Stimulated activated CD4-positive, alpha-beta T cell treated with anti-CD3 and anti-CD28 coated beads, Interleukin-2, amount 100 ng/mL, for 4 hours (primary cell): ENCODE measurements around the gene CRADD.
"Not testable (repeated sequence)": the region's sequence is repeated elsewhere in the genome, so short reads cannot be mapped to it uniquely, and the experiment has no call there.

ENCODE experiments used
- DNase-seq: peaks from one replicate; pipeline ENCODE4 v3.0.0-alpha.2; 2020; ENCODE audit warnings: low read depth

CRADD gene

DNA sequence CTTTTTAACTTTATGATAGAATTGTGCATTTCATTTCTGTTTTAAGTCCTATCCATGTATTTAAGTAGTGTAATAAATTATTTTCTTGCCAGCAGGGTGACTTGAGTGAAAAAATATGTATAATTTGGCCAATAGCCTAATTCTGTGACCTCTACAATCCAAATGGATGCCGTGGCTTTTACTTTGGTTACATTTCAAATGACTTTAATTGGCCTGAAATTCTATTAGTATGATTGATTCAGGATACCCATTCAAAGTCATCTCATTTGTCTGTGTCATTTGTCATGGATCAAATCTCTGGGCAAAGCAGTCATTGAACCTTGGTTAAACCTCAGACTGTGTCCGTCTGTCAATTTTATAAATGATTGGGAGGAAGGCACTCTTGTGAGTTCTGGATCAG is 29.6 kb downstream of the CRADD start:
- DNase-seq: no peak

DNA sequence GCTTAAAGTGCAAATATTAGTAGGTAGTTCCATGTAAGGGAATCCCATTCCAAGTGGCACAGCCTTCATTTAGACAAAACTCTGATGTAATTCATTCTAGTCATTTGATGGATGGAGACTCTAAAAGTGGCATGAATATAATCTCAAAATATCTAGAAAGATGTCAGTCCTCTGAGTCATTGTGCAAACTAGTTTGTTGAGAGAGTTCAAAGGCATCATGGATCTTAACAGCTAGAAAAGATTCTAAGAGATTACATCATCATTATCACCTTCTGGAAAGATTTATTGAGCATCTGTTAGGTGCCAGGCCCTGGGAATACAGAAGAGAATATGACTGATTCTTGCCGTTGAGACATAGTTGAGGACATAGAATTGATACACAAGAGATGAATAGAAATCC is 30.7 kb downstream of the CRADD start:
- DNase-seq: no peak

DNA sequence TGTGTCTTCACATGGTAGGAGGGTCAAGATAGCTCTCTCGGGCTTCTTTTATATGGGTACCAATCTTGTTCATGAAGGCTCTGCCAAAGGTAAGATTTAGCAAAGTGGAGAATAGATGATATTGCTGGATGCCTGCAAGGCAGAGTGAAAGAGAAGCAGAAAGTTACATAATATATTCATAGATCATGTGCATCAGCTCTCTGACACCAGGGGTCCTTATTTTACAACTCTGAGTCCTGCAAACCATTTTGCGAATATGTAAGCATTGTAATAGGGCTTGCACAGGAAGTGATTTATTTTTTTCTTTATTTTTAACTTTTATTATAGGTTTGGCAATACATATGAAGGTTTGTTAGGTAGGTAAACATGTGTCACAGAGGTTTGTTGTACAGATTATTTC is 31.8 kb downstream of the CRADD start:
- no peak for DNase-seq

DNA sequence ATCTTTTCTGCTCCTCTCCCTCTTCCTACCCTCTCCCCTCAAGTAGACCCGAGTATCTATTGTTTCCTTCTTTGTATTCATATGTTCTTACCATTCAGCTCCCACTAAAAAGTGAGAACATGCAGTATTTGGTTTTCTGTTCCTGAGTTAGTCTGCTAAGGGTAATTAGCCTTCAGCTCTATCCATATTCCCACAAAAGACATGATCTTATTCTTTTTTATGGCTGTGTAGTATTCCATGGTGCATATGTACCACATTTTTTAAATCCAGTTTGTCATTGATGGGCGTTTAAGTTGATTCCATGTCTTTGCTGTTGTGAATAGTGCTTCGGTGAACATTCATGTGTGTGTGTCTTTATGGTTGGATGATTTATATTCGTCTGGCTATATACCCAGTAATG is 32.2 kb downstream of the CRADD start:
- DNase-seq: no peak

DNA sequence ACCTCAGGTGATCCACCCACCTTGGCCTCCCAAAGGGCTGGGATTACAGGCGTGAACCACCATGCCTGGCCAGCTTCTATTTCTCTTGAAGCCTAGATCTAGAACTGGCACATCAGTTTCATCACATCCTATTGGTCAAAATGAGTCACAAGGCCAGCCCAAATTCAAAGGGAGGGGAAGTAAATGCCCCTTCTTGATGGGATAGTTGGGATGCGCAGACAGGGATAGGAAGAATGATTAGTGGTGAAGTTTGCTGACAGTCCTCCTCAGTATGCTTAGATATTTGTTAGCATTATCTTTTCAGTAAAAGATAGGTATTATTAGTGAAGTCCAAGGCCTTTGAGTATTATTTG is 33.4 kb downstream of the CRADD start:
- DNase-seq: no peak

DNA sequence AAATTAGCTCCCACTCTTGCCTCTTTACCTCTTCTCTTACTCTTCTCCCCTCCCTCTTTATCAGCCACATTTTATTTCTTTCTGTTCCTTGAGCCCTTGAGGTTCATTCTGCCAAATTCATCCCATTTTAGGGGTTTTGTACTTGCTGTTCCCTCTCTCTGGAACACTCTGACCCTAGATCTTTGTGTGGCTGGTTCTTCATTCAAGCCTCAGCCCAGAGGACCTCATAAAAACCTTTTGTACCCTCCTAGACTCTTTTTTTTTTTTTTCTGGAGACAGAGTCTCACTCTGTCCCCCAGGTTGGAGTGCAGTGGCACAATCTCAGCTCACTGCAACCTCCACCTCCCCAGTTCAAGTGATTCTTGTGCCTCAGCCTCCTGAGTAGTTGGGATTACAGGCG is 34.3 kb downstream of the CRADD start:
- not testable (repeated sequence) for DNase-seq

DNA sequence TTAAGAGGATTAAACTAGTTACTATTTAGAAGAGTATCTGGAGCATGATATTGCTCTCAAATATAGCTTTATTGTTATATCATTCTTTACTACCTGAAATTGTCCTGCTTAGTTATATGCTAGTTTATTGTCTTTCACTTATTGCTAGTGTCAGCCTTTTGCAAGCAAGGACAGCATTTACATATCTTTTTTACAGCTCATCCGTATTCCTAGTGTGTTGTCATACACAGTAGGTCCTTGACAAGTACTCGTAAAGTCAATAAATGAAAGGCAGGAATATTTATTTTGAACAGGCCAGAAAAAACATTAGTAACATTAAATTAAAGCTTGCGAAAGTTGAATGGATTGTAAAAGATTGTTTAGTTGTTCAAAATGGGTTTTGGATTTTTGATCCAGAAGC is 35.0 kb downstream of the CRADD start:
- DNase-seq: no peak

DNA sequence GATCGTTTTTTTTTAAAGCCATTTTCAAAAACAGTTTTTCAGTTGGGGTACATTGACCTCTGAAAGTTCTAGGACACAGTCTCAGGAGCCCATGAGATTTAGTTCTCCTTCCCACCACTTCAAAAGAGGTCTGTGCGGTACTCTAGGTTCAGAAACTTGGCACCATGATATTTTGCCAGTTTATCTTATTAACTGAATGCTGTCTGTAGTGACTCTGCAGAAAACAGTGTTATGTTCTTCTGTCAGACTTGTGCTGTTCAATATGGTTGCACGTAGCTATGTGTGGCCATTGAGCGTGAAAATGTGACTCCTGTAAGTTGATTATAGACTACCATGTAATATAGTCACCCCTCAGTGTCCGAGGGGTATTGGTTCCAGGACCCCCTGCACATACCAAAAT is 35.9 kb downstream of the CRADD start:
- DNase-seq: no peak

DNA sequence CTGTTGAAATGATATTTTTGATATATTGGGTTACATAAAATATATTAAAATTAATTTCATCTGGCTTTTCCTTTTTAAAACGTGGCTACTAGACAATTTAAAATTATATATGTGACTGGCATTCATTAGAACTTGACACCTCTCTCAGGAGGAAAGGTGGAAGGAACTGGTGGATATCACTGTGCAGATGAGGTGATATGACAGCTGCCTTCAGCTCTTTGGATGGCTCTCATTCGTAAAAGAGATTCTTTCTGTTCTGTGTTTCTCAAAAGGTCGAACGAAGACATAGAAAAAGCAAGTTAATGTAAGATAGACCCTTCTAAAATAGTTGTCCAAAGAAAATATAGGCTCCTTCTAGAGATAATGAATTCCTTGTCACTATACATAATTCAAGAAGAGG is 36.6 kb downstream of the CRADD start:
- no peak for DNase-seq

DNA sequence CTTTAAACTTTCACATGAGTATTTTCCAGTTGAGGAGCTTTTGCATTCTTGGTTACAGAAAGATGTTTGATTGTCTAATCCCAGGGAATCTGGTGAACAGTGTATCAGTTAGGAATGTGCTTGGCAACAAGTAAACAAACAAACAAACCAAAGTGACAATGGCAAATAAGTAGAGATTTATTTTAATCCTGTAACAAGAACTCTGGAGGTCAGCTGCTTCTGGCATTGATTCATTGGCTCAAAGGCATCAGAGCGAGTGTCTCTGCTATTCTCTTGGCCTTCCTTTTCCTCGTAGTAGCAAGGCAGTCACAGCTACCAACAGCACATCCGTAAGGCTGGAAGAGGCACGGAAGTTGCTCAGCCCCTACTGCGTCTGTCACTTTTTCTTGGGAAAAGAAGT is 37.2 kb downstream of the CRADD start:
- no peak for DNase-seq

DNA sequence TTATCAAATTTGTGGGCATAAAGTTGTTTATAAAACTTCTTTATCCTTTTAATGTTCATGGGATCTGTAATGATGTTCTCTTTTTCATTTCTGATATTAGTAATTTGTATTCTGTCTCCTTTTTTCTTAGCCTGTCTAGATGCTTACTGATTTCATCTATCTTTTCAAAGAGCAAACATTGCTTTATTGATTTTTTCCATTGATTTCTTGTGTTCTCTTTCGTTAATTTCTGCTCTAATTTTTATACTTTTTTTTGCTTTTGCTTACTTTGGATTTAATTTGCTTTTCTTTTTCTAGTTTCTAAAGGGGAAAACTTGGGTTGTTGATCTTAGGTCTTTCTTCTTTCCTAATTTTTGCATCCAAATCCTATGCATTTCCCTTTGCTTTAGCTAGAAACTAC is 42.5 kb downstream of the CRADD start:
- no peak for DNase-seq

DNA sequence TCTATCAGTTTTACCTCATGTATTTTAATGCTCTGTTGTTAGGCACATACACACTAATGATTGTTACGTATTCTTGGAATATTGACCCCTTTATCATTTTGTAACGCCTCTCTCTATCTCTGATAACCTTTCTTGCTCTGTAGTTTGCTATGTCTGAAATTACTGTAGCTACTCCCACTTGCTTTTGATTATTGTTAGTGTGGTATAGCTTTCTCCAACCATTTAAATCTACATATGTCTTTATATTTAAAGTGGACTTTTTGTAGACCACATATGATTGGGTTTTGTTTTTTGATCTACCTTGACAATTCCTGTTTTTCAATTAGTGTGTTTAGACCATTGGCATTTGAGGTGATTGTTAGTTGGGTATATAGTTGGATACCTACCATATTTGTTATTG is 43.4 kb downstream of the CRADD start:
- DNase-seq: no peak

DNA sequence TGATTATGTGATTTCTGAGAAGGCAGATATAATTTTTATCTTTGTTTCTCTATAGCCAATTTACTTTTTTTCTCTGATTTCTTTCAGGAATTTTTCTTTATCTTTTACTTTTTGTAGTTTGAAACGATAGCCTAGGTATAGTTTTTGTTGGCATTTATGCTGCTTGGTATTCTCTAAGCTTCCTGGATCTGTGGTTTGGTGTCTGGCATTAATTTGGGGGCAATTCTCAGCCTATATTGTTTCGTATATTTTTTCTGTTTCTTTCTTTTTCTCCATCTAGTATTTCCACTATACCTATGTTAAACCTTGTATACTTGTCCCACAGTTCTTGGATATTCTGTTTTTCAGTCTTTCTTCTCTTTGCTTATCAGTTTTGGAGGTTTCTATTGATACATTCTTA is 45.0 kb downstream of the CRADD start:
- DNase-seq: no peak

DNA sequence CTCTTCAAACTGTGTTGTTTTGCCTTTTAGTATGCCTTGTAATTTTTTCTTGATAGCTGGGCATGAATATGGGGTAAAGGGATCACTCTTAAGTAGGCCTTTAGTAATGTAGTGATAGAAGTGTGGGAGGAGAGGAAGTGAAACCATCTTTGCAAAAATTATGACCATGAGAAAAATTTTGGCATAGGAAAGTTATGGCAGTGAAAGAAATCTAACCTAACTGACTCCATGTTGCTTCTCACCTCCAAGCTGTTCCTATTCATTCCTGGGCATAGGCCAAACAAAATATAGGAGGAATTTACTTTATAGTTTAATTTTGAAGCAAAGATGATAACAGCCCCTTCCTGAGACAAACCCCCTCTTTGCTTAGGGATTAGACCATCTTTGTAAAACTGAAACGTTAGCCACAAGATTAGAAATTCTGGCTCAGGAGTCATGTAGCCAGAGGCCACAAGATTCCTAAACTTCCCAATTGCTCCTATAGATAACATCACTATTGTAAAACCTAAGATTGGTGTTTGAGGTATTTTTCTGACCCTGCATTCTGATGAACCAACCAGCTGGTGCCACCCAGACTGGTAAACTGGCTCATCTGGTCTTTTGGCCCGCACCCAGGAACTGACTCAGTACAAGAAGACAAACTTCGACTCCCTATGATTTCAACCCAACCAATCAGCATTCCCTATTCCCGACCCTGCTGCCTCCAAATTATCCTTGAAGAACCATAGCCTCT is 45.8 kb downstream of the CRADD start:
- no peak for DNase-seq

DNA sequence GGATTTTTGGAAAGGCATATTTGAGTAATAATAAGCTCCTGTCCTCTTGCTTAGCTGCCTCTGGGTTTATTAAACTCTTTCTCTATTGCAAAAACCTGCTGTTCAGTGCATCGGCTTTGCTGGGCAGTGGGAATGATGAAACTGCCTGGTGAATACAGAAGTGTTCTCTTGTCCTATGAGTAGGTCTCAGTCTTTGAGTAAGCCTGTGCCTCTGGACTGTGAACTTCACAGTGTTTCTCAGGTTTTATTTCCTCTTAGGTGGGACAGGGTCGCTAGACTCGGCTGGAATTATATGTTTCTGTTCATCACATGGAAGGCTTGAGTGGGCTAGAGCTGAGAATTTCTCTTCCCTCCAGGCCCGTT is 46.4 kb downstream of the CRADD start:
- no peak for DNase-seq

DNA sequence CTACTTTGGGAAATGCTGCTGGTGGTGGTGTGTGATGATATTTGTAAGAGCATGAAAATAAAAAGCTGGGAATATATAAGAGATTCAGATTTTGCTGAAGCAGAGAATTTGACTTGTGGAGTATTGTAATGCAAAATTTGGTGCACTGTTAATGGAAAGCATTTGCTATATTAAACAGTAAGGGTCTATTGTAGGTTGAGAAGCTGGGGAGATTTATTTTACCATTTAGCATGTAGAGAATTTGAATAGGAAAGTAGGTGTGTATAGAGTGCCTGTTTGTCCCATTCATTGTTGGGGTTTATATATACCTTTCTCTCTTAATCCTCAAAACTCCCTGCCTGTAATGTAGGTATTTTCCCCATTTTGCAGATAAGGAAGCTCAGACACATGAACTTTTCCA is 48.4 kb downstream of the CRADD start:
- DNase-seq: no peak

DNA sequence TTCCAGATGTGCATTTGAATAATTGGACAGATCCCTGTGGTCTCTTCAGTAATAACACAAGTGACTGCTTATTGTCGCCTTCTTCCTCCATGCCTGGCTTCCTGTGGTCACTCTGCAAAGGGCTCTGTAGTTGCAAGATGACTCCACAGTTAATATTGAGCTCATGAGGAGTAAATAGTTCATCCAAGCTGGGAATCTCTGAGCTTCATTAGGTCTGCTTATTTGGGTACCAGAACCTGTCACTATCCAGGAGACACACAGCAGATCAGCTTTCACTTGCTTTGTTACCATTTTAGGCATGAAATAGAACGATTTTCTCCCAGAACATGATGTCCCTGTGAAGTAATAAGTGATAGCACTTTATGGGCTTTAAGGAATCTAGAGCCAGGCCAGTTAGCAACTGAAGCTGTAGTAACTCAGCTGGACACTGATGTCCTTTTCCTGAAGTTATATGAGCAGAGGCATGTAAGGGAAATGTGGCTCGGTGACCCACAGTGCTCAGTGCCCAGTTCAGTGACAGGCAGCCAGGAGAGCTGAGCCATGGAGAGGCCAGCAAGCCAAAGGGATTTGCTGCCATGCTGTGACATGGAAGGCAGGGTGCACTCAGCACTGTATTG is 50.1 kb downstream of the CRADD start:
- no peak for DNase-seq

DNA sequence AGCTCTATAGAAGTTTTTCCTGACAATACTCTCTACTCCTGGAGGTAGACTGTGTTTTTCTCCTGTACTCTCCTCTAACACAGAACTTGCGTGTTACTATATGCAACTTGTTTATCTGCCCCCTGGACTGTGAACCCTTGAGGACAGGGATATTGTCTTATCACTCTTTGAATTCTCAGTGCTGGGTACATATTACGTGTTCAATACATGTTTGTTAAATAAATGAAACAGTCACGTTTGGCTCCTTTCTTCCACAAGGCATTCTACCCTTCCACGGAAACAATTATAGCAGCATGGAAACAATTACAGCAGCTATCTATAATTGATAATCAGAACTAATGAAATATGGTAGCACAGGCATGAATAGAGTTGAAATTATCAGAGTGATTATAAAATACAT is 50.7 kb downstream of the CRADD start:
- DNase-seq: no peak

DNA sequence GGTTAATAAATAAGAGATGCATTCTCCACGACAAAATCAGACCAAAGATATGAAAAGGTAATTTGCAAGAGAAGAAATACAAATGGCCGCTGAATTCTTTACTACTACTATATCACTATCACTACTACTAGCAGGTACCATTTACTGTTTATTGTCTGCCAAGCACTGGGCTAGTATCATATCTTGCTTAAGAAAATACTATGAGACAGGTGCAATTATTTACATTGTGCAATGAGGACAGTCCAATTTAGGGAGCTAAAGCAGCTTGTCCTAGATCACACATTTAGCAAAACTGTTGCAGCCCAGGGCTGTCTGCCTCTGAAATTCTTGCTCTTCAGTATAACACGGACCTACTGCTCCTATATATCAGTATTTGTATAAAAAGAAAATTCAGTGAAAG is 52.8 kb downstream of the CRADD start:
- no peak for DNase-seq

DNA sequence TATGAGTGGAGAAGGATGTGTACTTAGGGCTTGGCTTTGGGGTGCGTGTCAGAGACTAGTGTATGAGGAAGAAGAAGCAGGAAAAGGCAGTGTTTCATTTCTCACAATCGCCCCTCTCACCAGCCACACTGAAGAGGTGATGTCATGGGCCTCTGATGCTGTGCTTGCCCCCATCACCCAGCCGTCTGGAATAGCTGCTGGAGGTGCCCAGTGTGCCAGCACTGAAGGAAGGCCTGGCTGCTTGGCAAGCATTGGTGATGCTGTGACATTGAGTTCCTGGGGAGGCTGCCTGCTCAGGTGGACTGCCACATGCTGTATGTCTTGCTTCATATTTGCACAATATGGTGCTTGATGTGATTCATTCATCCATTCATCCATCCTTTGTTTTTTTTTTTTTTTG is 56.2 kb downstream of the CRADD start:
- DNase-seq: no peak

DNA sequence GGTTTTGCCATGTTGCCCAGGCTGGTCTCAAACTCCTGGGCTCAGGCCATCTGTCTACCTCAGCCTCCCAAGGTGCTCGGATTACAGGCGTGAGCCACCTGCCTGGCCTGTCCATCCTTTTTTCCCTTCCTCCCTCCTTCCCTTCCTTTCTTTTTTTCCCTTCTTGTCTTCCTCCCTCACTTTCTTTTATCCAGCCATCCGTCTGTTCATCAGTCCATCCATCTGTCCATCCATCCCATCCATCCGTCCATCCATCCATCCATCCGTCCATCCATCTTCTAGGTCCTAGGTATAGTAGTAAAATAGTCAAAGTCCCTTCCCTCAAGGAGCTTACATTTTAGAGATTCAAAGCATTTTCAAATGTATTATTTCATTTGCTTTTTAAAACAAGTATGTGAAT is 56.8 kb downstream of the CRADD start:
- no peak for DNase-seq

DNA sequence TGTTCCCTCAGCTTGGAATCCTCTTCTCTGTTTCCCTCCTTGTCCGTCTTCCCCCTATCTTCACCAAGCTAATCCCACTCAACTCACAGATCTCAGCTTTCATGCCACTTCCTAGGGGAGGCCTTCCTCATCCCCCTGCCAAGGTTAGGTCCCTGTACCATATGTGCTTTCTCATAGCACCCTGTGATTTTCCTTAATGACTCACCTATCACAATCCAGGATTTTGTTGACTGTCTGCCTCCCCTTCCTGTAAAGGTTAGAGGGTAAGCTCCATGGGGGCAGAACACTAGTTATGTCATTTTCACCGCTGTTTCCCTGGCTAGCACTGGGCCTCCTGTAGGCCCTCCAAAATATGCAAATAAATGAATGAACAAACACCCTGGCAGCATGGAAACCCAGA is 57.6 kb downstream of the CRADD start:
- no peak for DNase-seq

DNA sequence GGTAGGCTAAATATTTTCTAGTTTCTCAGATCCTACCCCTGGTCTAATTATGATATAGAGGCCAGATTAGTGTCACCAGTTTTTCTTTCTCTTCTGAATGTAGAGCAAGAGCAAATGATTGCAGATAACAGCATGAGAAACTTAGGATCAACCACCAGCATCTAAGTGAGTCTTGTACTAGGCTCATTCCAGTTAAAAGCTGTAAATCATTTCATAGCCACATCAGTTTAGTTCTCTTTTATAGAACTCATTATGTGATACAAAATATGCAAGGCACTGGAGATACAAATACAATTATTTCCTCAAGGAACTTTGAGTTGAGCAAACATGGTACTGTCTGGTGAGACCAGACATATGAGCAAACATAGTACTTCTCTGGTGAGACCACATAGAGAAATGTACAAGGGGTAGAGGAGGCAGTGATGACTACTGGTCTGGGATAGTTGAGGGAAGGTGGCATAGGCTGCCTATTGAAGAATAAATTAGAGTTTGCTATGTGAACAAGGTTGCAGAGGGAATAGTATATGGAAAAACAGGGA is 59.5 kb downstream of the CRADD start:
- DNase-seq: no peak
